GM13976 (cell line): ENCODE results near the gene FAM200C.

Source experiments
- DNase-seq: peaks from one replicate; pipeline ENCODE4 v3.0.0; 2012; ENCODE audit warnings: low spot score
- in situ Hi-C: fragments of 300-500 bp; cut with MboI; formaldehyde crosslinking; loops from one replicate; pipeline ENCODE4 v1.12.0; 2022; ENCODE audit warnings: low sequenced_read_pairs, mixed read lengths, inconsistent platforms; ENCODE audit not compliant: unreplicated experiment
- TF ChIP-seq, protein P1 (sequence below): IDR thresholded peaks from 2 replicates; pipeline ENCODE4 v1.5.1; 2012; ENCODE audit warnings: borderline replicate concordance, mild to moderate bottlenecking; ENCODE audit not compliant: insufficient read depth; ENCODE audit errors: extremely low read depth, missing control alignments, control extremely low read depth

FAM200C gene

DNA sequence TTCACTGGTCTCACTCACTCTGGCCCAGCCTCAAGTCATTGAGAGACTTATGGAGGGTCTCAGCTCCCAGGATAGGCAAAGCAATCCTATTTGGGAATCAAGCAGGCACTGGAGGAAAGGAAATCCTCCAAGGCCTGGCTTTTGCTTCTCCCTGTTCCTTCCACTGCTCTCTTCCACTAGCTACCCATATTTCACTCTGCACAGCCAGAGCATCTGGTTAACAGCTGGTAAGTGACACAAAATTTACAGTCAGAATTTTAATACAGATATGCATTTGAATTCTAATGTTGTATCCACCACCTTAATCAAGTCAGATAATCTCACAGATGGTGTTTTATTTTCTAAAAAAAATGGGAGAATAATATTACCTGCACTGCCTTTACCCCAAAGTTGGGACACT, 28.6 kb downstream of the FAM200C start:
- no peak for DNase-seq
- TF ChIP-seq, protein P1, sequence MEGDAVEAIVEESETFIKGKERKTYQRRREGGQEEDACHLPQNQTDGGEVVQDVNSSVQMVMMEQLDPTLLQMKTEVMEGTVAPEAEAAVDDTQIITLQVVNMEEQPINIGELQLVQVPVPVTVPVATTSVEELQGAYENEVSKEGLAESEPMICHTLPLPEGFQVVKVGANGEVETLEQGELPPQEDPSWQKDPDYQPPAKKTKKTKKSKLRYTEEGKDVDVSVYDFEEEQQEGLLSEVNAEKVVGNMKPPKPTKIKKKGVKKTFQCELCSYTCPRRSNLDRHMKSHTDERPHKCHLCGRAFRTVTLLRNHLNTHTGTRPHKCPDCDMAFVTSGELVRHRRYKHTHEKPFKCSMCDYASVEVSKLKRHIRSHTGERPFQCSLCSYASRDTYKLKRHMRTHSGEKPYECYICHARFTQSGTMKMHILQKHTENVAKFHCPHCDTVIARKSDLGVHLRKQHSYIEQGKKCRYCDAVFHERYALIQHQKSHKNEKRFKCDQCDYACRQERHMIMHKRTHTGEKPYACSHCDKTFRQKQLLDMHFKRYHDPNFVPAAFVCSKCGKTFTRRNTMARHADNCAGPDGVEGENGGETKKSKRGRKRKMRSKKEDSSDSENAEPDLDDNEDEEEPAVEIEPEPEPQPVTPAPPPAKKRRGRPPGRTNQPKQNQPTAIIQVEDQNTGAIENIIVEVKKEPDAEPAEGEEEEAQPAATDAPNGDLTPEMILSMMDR: no peak
- in situ Hi-C loops: no loop called here

DNA sequence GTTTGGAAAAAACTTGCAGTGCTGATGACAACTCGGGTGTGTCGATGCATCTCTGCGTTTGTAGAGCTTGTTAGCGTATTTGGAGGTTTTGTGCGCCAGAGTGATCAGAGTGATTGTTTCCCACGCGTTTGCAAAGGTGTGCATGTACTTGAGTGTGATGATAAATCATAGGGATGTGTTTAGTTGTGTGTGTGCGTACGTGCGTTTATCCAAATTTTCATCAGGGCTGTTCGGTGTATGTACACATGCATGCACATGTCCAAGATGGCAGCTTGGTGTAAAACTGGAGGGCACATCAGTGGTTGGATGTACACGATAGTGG, 29.2 kb downstream of the FAM200C start:
- in situ Hi-C loops: no loop called here
- no peak for DNase-seq
- TF ChIP-seq, protein P1: no peak

DNA sequence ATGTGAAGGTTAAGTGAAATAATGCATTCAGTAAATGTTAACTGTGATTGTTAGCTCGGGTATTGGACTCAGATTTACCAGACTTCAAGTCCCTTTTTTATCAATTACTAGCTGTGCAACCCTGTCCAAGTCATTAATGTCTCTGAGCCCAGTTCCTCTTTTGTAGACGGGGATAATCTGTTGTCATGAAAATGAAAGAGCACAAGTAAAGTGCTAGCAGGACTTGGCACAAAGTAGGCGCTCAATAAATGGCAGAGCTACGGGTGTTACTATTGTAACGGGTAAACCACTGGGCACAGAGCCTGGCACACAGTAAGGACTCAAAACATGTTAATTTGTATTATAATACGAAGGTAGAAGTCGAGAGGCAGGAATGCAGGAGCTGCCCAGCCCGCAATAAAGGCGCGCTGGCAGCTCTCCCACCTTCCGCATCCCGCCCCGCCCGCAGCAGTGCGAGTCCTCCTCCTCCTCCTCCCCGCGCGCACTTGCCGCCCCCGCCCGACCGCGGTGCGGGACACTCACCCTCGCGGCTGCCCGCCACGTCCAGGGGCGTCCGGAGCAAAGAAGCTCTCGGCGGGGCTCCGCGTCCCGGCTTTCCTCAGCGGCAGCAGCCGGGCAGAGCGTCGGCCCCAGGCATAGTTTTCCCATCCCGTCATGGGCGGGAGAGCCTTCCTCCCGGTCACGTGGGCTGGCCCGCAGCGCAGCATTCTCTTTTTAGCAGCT, 29.7 kb downstream of the FAM200C start, which contains the start of gene C1QTNF2:
TSS of gene C1QTNF2 (minus strand) at position 637 of the 723 bp plus-strand sequence. CDS start 15,615 bp downstream, outside the sequence.
- TF ChIP-seq, protein P1: no peak
- in situ Hi-C loops: no loop called here
- no peak for DNase-seq

DNA sequence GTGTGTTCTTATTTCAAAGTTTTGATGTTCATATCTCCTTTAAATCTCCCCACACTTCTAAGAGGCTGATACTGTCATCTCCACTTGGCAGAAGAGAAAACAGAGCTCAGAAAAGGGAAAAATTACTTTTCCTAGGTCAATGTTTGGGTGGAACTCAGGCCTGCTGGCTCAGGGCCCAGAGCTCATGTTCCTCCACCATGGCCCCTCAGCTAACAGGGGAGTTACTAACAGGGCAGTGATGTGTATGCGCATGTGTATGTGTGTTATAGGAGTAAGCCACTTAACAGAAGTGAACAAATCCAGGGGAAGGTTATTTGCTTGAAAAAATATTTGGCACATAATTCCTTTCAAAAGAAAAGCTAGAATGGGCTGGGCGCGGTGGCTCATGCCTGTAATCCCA, 32.0 kb downstream of the FAM200C start:
- TF ChIP-seq, protein P1: no peak
- DNase-seq: no peak
- in situ Hi-C loops: no loop called here

DNA sequence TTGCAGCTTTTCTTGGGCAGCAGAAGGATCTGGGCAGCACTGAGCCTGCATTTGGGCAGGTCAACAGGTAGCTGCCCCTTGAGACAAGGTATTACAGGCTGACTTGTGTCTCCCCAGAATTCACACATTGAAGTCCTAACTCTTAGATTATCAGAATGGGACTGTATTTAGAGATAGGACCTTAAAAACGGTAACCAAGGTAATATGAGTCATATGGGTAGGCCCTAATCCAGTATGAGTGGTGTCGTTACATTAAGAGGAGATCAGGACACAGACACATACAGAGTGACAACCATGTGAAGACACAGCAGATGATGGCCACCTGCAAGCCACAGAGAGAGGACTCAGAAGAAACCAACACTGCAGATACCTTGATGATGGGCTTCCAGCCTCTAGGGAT, 32.6 kb downstream of the FAM200C start:
- TF ChIP-seq, protein P1: no peak
- in situ Hi-C loops: no loop called here
- DNase-seq: no peak

DNA sequence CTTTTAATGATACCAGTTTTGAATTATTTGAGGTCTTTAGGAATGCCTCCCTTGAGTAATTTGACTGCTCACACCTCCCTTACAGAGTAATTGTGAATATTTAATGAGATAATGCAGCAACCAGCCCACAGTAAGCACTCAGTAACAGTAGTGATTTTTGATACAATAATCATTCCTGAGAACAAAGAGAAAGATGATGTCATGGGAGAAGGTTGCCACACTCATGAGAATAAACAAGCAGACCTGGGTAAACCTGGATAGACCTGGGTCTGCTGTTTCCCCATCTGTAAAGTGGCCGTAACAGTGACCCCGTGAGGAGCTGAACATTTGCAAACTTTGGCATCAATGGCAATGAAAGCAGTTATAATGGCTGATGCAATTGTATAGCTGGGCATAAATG, 33.6 kb downstream of the FAM200C start:
- in situ Hi-C loops: no loop called here
- TF ChIP-seq, protein P1: no peak
- no peak for DNase-seq
